GM19395 (cell line): ENCODE results near the gene NLRC5.
"Not testable (repeated sequence)": the region's sequence is repeated elsewhere in the genome, so short reads cannot be mapped to it uniquely, and the experiment has no call there.

Source experiments
- ATAC-seq: cut with Tn5 transposase; IDR thresholded peaks from one replicate; pipeline ENCODE4 v1.9.1; 2021; ENCODE audit warnings: mild to moderate bottlenecking, moderate library complexity; ENCODE audit not compliant: unreplicated experiment

Gene NLRC5

DNA sequence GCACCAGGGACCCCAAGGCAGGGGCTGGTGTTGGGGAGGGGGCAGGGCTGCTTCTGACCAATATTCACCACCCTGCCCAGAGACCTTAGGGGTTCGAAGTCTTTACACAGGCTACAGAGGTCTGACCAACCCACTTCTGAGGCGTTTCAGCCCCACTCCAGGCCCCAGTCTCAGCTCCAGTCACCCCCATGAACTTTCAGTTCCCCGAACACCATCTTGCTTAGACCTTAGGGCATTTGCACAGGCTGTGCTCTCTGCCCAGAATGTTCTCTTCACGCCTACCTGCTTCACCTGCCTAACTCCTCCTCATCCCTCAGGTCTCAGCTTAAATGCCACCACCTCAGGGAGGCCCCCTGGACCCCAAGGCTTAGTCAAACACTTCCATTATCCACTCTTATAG is 77.3 kb downstream of the NLRC5 start:
- no peak for ATAC-seq

DNA sequence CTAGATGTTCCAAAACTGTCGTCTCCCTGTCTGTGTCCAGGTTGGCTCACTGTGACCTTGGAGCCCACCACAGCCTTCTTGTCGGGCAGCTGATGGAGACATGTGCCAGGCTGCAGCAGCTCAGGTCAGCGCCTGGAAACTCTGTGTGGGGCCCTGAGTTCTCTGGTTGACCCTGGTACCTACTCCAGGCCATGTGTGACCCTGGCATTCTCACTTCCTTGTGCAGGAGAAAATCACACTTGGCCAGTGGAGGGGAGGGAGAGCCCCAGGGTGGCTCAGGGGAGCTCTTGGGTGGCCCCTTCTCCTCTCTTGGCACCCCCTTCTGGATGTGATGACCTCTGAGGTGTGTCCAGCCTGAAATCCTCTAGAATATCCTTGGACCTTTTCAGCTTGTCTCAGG is 78.0 kb downstream of the NLRC5 start:
- ATAC-seq, result no peak

DNA sequence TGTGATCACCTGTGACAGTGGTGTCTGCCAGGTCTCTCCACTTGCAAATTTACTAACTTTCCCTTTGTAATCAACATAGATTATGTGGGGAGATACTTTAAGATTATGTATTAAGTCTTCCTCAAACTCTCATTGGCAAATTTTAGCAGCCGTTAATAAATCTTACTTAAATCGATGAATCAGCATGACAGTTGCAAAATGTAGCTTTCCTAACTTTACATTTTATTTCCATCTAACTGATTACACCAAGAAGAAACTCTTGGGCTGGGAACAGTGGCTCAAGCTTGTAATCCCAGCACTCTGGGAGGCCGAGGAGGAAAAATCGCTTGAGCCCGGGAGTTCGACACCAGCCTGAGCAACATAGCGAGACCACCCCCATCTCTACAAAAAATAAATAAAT is 79.7 kb downstream of the NLRC5 start:
- no peak for ATAC-seq

DNA sequence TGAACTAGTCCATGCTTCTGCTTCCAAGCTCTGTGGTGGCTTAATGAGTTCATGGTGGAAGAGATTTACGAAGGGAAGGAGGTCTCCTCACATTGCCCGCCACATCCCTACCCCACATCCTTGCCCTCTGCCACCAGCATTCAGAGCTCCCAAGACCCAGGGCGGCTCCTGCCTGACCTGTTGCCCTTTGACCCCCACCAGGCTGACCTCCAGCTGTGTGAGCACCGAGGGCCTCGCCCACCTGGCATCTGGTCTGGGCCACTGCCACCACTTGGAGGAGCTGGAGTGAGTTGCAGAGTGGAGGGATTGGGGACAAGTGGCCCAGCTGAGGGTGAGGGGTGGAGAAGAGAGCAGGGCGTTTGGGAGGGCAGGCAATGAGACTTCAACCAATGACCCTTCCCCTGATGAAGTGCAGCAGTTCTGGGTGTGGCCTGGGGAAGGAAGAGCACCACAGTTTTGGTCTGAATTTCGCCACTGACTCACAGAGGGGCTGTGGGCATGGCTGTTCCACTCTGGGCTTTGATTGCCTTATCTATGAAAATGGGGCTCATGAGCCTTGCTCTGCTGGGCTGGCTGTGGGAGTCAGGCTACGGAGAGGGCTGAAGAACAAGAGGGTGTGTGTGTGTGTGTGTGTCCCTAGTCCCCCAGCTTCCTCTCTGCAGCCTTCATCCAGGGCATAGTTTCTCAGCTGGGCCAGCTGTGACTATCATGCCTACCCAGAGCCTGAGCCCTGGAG is 80.4 kb downstream of the NLRC5 start:
- no peak for ATAC-seq

DNA sequence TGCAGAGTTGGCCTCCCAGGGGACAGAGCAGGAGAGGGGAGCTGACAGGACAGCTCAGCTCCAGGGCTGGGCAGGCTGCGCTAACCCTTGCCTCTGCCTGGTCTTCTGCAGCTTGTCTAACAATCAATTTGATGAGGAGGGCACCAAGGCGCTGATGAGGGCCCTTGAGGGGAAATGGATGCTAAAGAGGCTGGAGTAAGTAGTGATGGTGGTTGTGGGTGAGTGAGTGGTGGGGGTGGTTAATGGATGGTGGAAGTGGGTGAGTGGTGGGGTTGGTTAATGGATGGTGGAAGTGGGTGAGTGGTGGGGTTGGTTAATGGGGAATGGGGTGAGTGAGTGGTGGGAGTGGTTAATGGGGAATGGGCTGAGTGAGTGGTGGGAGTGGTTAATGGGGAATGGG is 81.1 kb downstream of the NLRC5 start:
- ATAC-seq, result no peak

DNA sequence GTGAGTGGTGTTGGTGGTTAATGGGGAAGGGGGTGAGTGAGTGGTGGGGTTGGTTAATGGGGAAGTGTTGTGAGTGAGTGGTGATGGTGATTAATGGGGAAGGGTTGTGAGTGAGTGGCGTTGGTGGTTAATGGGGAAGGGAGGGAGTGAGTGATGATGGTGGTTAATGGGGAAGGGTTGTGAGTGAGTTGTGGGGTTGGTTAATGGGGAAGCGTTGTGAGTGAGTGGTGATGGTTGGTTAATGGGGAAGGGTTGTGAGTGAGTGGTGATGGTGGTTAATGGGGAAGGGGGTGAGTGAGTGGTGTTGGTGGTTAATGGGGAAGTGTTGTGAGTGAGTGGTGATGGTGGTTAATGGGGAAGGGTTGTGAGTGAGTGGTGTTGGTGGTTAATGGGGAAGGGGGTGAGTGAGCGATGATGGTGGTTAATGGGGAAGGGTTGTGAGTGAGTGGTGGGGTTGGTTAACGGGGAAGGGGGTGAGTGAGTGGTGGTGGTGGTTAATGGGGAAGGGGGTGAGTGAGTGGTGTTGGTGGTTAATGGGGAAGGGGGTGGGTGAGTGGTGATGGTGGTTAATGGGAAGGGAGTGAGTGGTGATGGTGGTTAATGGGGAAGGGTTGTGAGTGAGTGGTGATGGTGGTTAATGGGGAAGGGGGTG is 81.8 kb downstream of the NLRC5 start:
- ATAC-seq, result not testable (repeated sequence)

DNA sequence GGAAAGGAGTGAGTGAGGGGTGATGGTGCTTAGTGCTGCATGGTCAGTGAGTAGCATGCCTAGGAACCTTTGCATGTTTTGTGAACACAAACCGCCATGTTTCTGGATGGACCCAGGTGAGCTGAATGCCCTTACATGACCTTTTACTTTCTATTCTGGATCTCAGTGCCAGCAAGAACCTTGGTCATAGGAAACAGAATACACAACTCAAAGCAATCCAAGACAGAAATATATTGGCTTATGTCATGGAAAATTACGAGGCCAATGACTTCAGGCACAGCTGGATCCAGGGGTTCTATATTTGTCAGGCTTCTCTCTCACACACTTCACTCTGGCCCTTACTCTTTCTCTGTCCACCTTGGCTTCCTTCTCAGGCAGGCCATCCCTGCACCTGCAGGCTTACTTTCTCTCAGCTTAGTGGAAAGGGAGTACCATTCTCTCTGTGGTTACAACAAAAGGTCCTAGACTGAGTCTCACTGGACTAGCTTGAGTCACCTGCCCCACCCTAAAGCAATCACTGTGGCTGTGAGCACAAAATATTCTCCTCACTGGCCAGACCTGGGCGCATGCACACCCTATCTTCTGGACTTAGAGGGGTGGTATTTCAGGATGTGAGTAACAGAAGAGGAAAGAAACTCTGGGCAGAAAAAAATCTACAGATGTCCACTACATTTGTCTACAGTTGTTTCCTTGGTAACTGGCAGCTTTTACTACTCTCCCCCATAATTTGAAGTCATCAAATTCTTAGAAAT is 82.7 kb downstream of the NLRC5 start:
- ATAC-seq, result no peak

DNA sequence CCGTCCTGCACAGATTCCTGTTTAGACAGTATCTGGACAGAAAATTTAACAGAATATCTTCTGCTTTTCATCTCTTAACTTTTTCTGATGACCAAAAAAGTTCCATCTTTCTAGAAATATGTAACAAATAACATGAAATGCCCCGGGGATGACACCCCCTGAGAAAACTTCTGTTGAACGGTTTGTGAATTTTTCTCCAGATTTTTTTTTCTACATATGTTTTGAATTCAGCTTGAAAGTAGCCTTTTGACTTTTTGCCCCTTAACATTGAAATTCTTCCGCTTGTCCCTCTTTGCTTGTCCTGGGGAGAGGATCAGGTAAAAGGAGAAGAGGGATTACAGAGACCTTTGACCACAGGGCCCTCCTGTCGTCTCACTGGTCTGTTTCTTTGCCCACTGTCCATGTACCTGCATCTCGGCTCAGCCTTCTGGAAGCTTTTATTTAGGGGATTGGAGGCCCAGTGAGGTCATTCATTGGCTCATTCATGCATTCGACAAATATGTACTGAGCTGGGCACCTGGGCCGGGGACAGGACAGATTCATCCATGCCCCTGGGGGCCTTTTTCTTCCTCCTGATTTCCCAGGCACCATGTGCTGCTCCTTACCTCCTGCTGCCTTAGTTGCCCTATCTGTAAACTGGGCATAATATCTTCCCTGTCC is 83.4 kb downstream of the NLRC5 start:
- no peak for ATAC-seq

DNA sequence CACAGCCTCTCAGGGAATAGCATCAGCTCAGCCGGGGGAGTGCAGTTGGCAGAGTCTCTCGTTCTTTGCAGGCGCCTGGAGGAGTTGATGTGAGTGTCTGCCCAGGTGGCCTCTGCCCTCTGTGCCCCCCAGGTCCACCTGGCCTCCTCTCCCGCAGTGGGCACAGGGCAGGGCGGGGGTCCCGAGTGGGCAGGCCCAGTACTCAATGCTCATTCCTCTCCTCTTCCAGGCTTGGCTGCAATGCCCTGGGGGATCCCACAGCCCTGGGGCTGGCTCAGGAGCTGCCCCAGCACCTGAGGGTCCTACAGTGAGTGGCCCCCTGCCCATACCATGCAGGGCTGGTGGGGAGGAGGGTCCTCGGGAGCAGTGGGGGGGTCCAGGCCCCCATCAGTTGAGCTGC is 88.4 kb downstream of the NLRC5 start:
- no peak for ATAC-seq

DNA sequence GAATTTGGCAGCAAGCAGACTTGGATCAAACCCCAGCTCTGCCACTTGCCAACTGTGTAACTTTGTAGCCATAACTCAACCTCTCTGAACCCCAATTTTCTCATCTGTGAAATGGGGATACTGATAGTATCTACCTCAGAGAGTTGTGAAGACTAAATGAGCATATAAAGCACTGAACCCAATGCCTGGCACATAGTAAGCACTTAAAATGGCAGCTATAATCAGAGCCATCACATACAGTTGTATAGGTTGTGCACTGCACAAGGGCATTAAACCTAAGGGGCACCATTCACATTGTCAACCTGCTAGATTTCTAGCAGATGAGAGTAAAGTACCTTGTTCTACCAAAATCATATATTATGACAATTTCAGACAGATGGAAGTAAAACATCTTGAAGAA is 92.4 kb downstream of the NLRC5 start:
- ATAC-seq, result no peak

DNA sequence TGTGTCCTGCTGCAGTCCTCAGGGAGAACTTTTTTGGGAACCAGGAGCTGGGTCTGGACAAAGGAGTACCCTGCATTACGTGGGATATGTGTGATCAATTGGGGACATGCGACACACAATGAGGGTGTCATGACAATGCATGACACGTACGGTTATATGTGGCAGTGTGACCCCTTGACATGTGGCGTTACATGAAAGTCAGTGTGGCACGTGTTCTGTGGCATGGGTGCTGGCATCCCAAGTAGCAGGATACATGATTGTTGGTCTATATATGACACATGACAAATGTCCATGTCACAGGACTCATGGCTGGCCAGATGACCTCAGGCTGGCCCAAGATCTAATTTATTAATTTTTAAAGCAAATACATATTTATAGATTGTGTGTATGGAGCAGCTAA is 93.3 kb downstream of the NLRC5 start:
- ATAC-seq, result no peak

DNA sequence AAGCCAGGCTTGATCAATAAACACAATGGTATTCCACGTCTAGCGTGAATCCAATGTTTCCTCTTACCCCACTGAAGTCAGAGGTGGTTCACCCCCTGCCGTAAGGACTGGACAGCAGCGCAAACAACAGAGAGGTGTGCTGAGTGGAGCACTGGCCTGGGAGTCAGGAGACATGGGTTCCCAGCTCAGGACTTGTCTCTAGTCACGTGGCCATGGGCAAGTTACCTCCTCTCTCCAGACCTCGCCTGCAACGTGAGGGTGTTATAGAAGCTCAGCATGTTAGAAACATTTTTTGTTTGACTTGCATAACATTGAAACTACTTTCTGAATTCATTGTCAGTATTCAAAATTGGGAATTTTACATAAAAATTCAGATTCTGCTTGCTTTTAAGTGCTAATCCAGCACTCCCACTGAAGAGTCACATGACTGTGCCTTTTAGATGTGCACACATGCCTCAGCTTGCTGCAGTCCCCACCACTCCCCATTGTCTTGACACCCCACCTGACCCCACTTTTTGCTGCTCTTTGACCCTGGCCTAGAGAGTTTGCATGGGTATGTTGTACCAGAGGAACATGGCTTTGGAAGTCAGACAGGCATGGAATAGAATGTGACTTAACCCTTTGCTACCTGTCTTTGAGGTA is 94.2 kb downstream of the NLRC5 start:
- ATAC-seq, result no peak

DNA sequence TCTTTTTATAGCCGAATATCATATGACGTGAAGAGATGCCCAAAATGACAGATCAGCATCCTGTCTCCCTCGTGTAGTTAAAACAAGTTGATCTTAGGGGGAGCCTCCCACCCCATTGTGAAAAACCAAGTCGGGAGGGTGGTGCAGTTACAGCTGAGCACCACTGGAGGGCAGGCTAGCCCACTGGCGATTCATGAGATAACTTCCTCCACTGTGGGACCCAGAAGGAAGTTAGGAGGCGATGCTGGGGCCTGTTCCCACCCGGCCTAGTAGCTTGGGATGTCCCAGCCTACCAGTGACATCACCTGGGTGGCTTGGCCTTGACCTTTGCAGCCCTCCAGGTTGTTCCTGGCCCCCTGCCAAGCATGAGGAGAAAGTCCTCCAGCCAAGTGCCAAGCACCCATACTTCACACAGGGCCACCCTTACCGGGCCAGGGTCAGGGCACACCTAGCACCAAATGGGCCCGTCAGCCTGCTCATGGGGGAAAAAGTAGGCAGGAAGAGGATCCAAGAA is 95.0 kb downstream of the NLRC5 start:
- no peak for ATAC-seq

DNA sequence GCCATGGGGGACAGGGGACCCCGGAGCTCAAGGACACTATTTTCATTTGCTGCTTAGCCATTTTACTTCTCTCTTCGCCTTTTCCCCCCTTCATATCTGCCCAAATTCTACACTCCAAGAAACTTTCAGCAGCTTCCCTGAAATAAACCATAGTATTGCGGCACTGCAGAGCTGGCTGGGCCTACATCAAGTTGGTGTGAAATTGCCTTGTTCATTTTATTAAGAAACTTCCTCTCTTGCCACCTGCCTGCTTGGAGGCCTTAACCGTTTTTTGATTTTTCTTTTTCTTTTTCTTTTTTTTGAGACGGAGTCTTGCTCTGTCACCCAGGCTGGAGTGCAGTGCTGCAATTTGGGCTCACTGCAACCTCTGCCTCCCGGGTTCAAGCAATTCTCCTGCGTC is 95.6 kb downstream of the NLRC5 start:
- ATAC-seq, result no peak

DNA sequence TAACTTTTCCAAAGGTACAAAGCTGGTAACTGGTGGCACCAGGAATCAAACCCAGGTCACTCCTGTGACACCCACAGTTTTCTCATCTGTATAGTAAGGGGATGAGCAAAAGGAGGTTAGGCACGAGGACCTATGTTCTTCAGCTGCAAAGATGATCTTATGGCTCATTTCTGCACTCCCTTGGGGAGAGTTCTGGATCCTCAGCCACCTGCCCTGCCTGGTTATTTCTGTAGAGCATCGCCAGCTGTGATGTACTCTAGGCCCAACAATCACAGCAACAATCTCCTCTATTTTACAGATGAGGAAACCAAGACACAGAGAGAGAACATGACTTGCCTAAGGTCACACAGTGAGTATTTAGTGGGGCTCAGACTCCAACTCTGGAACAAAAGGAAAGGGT is 97.6 kb downstream of the NLRC5 start:
- ATAC-seq, result no peak

DNA sequence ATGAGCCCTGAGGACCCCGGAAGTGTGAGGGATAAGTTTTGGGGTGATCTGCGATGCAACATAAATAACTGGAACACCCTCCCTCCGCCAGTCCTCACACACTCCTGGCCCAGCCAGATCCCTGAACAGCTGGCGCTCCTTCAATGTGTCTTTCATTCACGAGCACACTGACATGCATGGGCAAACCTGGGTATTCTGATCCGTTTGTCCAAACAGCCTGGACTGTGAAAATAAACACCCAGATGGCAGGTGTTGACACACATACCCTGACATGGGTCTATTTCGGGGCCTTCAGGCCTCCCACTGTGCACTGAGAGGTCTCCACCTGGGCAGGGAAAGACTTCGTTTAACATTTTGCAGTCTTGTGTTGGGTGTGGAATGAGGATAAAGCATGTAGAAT is 100.0 kb downstream of the NLRC5 start:
- no peak for ATAC-seq

DNA sequence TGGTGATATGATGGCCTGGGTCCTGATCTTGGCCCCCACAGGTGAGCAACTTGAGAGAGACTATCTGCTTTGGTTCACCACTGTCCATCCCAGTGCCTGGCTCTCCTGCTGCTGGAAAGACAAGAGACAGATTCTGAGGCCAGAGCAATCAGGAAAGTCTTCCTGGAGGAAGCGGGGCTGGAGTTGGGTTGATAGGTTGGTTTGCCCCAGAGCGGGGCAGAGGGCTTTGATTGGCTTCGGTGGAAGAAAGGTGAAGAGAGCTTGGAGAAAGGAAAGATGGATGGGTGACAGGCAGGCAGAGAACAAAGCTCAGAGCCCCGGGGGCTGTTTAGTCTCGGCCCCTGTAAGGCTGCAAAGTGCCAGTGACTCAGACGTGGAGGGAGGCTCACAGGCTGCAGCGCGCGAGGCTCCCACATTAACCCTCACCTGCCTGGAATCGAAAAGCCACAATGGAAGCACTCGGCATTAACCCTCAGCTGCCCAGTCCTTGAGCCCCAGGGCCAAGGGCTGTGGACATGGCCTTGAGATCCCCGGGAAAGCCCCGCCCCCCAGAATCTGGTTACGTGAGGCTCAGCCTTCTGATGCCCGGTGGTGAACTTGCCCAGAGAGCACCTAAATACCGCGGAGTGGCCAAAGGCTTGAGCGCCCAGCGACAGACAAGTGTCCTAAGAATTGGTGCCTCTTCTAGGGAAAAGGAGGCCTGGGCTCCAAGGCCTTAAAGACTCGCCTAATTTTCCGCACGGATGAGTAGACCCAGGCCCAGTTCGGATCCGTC is 102.0 kb downstream of the NLRC5 start:
- ATAC-seq, result no peak

DNA sequence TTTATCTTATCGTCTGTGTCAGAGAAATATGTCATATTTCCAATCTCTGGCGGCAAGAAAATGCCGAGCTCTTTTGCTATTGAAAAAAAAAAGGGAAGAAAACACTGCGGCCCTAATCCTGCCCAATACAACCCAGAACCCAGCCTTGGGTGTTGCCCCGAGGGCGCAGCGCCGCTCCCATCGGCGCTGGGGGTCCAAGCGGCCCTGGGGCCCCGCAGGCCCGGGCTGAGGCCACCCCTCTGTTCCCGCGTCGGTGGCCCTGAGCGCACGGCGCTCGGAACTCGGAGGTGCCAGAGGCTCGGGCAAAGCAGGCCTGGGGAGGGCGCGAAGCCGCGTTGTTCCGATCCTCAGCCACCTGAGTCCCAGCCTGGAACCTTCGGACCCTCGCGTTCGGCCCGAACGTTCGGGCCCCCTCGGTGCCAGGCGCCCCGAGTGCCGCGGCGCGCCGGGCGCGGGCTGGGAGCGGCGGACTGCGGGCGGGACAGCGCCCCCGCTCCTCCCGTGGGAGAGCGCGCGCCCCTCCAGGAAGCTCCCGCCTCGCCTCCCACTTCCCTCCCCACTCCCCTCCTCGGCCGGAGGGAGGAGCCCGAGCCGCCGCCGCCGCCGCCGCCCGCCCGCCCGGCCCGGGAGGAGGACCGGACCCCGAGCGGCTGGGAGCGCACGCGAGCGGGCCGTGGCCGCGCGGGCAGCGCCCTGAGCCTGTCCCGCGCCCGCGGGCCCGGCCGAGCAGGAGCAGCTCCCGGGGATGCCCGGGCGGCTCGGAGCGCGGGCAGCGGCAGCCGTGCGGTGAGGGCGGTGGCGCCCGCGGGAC is 102.8 kb downstream of the NLRC5 start, which contains the start of gene CPNE2:
Gene CPNE2, plus strand, starts transcription at position 609 of the 811 bp plus-strand sequence. CDS start 18,160 bp downstream, outside the sequence.
- ATAC-seq, result no peak

DNA sequence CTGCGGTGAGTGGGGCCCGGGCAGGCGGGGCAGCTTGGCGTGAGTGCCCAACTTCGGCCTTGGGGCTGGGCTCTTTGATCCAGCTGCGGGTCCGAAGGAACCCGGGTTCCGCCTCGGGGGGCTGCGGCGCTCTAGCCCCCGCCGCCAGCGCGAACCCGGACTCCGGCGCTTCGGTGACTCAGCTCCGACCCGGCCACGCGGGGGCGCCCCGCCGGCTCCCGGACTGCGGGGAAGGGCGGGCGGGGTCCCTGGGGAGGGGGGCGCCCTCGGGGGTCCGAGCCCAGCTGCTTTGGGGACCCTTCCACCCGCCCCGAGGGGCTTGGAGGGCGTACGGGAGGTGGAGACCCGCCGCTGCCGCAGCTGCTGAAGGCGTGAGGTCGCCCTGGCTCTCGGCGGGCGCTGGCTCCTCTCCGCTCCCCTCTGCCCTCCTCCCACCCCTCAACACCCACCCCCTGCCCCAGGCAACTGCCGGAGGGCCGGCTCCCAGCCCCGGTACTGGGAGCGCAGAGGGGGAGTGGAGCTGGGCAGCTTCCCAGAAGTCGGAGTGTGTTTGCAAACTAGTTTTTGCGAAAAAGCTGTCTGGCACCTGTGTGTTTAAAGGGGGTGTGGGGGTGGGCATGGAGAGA is 103.5 kb downstream of the NLRC5 start:
- ATAC-seq, result no peak
